A204.1 (cell line): ENCODE results near the gene ATP4B.
"Not testable (repeated sequence)": the region's sequence is repeated elsewhere in the genome, so short reads cannot be mapped to it uniquely, and the experiment has no call there.

Source experiments
- FAIRE-seq: peaks from 2 replicates; lab custom pipeline; 2012; peaks lifted over from hg19 to GRCh38; lab: Jason Lieb, UNC

Gene ATP4B

DNA sequence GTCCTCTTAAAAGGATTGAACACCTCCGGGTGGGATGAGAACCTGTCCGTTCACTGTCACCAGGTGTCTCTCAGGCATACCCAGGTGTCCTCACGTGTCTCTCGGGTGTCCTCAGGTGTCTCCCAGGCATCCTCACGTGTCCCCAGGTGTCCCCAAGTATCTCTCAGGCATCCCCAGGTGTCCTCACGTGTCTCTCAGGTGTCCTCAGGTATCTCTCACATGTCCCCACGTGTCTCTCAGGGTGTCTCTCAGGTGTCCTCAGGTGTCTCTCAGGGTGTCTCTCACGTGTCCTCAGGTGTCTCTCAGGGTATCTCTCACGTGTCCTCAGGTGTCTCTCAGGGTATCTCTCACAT lies 33.8 kb downstream of the ATP4B start:
- FAIRE-seq: no peak

DNA sequence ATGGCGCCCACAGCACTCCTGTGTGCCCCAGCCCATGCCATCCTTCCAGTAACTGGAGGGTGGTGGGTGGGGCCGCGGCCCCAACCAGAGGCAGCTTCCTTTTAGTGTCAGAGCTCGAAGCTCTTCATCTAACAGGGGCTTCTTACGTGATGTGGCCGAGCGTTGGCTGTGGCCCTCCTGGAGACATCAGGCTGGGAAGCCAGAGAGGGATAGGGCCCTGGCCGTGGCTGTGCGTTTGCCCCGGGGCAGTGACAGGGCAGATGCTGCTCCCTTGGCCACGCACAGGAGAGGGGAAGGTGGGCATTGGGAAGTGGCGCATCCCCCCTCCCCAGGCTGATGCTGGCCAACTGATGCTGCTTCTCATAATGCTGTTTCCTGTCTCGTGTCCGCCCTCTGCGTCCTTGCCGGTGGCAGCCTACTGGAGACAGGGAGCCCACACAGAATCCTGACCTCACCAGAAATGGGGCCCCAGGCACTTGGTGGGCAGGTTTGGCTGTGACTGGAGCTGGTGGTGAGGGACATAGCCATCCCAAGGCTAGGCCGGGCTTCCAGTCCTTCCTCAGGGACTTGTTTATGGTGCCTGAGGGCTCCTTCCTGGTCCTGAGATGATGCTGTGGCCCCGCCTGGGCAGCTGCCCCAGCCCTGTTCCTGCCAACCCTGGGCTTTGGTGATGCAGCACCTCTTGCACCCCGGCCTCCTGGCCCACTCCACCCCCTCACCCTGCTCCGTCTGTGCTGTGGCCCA lies 34.3 kb downstream of the ATP4B start:
- no peak for FAIRE-seq

DNA sequence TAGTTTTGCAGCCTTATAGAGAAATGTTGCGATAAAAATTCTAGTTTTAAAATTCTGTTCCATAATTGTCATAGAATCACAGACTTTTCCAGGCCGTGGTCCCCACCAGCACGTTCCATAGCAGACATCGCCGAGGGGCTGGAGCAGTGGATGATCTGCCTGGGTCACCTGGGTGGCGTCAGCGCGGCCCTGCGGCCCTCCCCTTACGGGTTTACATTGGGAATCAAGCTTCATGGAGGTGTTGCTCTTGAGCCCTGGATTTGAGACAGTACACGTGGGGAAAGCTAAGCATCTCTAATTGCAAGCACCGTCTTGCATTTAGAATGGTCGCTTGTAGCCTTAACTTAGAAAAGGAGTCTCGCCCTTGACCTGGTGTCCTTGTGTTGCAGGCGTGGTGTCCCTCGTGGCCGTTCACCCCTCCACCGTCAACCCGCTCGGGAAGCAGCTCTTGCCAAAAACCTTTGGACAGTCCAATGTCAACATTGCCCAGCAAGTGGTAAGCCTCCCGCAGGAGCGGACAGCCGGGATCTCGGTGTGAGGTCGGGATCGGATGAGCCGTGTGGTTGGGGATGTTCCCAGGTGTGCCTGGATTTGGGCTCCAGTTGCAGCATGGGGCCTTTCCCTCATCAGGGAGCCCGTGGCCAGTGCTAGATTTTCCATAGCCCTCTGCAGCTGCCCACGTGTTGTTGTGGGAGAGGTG lies 35.1 kb downstream of the ATP4B start:
- no peak for FAIRE-seq

DNA sequence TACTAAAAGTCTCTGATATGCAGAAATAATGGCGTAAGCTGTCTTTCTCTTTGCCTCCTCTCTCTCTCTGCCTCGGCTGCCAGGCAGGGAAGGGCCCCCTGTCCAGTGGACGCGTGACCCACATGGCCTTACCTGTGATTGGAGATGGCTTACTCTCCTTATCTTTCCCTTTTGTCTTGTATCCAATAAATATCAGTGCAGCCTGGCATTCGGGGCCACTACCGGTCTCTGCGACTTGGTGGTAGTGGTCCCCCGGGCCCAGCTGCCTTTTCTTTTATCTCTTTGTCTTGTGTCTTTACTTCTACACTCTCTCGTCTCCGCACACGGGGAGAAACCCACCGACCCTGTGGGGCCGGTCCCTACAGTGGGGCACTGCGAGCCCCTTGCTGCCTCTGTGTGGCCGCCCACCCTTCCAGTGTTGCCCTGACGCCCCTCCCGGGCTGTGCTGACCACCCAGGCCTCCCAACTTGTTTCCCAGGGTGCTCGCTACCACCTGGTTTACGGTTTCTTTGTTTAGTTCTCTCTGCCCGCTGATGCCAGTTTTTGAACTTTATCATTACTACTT lies 35.9 kb downstream of the ATP4B start:
- not testable (repeated sequence) for FAIRE-seq

DNA sequence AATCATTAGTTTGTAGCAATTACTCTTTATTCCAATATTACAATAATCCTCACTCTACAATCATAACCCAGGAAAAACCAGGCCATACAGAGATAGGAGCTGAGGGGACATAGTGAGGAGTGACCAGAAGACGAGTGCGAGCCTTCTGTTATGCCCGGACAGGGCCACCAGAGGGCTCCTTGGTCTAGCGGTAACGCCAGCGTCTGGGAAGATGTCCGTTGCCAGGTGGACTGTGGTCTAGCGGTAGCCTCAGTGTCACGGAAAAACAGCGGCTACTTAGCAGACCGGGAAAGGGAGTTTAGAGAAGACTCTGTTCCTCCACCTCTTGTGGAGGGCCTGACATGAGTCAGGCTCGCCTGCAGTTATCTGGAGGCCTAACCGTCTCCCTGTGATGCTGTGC lies 36.5 kb downstream of the ATP4B start:
- not testable (repeated sequence) for FAIRE-seq

DNA sequence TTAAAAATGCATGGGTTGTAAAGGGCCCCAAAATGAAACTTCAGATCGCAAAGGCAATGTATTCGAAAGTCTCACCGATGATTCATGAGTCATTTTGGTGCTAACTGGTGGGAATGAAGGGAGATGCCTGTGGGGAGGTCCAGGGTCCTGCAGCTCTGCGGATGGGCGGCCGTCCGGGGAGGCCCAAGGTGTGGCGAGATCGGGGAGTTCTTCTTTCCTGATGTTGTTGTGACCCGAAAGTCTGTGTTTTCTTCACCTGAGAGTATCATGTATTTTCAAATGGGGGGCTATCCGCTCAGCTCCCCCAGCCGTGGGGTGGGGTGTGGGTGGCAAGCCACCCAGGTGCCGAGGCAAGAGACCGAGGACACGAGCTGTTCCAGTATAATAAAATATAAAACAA lies 37.0 kb downstream of the ATP4B start:
- no peak for FAIRE-seq

DNA sequence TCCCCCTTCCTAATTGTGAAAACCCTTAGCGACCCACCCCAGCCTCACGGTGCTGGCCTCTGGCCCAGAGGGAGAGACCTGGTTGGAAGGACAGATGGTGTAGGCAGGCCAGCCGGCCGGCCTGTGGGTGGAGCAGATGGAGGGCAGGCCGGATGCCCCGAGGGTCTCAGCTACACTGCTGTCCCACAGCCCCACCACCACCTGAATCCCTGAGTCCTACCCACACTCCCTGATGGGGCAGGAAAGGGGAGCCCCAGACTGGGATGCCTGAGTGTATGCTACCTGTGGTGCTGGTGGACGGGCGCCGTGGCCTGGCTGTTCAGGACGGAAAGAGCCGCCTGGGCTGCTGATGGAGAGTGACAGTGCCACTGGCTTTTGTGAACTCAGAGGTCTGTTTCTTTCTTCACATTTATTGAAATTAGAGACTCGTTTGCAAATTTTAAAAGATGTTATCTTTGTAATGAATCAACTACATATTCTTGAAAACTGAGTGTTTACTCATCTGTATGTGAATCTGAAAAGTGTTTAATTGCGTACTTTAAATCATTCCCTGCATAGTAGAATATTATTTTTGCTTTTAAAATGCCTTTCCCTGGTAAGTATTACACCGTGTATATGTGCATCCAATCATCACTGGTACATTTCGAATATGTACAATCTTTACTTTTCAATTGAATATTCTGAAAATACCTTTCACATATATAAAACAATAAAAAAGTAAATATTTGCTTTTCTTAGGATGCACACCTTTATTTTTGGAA lies 37.8 kb downstream of the ATP4B start:
- FAIRE-seq: no peak

DNA sequence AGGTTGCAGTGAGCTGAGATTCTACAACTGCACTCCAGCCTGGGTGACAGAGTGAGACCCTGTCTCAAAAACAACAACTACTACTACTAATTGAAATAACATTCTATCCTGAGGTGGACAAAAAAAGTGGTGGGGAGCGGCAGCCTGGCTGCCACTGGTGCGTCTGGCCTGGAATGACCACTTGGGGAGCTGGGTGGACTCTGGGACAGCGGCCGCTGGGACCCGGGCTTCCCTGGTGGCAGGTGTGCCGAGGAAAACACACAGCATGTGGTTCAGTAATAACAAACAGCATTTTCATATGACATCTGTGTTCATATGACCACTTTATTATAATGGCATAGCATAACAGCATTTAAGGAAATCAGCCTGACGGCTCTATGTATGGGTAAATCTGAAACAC lies 39.5 kb downstream of the ATP4B start:
- FAIRE-seq: no peak

DNA sequence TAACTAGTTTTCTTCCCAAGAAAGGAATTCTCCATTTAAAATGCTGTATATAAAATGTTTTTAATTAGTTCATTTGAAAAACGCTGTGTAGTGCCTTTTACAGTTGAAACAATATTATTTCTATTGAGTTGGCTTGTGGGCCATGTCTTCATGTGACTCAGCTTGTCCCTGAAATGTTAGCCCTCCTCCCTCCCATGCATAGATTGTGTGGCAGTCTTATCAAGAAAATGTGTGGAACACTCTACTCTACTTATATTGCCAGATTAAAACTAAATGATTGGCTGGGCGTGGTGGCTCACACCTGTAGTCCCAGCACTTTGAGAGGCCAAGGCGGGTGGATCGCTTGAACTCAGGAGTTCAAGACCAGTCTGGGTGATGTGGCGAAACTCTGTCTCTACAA lies 40.0 kb downstream of the ATP4B start:
- FAIRE-seq: no peak

DNA sequence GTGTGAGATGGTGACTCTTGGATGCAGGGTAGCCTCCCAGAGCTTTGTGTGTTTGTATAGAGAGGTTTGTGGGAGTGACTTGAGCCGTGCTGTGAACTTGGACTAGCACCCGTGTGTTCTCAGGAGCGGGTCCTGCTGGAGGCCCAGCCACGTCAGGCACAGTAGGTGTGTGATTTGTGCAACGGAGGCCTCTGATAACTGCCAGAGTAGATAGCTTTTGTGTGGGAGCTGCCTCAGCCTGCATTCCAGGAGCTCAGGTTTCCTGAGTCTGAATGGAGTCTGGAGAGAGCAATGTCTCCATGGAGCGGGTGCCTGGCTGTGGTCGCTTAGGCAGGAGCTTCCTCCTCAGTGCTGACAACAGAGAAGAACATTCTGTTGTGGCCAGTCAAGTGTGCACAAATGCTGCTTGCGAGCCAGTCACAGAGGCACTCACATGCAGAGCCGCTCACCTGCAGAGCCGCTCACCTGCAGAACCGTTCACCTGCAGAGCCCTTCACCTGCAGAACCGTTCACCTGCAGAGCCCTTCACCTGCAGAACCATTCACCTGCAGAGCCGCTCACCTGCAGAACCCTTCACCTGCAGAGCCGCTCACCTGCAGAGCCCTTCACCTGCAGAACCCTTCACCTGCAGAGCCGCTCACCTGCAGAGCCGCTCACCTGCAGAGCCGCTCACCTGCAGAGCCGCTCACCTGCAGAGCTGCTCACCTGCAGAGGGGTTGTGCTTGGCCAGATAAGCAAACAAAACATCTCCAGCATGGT lies 40.8 kb downstream of the ATP4B start:
- FAIRE-seq: no peak

DNA sequence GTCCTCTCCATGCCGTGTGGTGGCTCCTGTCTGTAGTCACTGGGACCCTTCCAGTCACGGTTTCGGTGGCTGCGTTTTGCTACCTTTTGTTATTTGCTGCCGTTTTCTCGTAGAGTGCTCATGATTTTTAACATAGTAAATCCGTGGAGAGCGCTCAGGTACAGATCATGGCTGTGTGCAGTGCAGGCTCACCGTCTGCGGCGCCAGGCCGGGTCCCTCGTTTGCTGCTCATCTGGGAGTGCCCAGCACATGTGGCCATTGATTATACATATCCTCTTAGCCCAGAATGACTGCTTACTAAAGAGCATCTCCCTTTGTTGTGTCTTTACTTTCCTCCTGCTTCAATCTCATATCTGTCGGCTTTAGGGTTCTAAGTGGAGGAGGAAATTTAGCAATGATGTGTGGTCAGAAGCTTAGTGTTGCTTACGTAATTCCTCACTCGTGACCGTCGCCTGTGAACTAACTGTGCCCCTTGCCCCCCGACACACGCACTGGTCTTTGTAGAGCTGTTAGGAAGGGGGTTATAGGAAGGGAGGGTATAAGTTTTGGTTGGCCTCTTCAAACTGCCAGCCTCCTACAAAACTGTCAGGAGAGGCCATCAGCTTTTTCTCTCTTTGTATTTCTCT lies 41.6 kb downstream of the ATP4B start:
- no peak for FAIRE-seq

DNA sequence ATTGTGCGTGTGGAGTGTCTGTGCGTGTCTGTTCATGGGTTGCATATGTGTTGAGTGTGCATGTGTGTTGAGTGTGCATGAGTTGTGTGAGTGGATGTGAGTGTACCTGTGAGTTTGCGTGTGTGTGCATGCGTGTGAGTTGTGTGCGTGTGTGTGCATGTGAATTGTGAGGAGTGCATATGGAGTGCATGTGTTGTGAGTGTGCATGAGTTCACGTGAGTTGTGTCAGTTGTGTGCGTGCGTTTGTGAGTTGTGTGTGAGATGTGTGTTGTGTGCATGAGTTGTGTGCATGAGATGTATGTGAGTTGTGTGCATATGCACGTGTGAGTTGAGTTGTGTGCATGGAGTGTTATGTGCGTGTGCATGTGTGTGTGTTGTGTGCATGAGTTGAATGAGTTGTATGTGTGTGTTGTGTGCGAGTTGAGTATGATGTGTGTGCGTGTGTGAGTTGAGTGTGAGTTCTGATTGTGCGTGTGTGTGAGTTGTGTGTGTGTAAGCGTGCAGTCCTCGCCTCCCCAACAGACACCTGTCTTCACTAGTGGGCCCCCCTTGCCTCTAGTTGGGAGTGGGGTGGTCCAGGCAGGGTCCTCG lies 44.1 kb downstream of the ATP4B start:
- no peak for FAIRE-seq

DNA sequence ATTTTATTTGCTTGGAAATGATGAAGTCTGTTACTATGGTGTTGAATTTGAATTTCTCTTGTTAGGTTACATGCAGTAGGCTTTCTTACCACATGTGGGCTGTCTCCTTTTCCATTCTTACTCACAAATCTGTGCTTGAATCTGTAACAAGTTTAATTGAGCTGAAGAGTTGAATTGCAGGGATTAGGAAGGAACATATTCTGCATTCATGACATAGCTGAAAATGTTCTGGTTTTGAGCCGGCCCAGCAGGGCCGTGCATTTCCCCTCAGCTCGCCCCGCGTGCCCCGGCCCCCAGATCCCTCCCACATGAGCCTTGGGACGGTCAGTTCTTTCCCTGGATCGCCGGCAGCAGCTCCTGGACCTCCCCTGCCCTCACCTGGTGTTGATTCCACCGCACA lies 45.4 kb downstream of the ATP4B start:
- no peak for FAIRE-seq

DNA sequence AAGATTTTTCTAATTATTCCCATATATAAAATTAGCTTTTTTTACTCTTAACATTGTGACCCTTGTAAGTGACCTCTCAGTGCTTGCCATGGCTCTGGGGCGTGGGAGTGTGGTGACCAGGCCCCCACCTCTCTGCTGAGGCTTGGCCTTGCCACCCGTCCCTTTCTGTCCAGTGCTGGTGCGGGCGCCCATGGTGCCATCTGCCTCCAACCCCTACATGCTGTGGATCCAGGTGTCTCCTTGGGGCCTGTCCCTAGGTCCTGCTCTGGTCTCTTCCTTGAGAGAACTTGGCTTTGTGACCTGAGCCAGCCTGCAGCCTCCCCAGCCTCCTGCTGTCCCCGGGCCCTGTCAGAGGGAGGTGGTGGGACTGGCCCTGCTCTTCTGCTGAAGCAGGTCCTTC lies 46.0 kb downstream of the ATP4B start:
- FAIRE-seq: no peak

DNA sequence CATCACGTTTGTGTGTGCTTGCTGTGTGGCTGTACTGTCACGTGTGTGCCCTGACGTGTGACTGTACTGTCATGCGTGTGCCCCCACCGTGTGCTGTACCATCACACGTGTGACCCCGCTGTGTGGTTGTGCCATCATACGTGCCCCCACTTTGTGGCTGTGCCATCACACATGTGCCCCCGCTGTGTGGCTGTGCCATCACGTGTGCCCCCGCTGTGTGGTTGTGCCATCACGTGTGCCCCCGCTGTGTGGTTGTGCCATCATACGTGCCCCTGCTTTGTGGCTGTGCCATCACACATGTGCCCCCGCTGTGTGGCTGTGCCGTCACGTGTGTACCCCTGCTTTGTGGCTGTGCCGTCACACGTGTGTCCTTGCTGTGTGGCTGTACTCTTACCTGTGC lies 47.7 kb downstream of the ATP4B start:
- FAIRE-seq: no peak

DNA sequence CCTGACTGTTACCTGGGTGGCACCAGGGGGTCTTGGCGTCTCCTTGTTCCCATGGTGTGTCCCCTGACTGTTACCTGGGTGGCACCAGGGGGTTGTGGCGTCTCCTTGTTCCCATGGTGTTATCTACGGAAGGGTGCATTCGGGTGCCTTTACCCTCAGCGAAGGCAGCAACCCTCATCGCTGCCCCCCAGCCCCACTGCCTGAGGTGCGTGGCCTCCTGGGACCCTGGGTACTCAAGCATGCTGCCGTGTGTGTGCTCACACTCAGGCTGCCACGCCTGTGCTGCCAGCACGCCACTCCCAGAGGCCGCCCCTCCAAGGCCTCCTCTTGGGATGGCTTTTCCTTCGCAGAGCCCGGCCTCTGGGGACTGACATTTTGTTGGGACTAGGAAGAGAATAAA lies 48.4 kb downstream of the ATP4B start:
- no peak for FAIRE-seq

DNA sequence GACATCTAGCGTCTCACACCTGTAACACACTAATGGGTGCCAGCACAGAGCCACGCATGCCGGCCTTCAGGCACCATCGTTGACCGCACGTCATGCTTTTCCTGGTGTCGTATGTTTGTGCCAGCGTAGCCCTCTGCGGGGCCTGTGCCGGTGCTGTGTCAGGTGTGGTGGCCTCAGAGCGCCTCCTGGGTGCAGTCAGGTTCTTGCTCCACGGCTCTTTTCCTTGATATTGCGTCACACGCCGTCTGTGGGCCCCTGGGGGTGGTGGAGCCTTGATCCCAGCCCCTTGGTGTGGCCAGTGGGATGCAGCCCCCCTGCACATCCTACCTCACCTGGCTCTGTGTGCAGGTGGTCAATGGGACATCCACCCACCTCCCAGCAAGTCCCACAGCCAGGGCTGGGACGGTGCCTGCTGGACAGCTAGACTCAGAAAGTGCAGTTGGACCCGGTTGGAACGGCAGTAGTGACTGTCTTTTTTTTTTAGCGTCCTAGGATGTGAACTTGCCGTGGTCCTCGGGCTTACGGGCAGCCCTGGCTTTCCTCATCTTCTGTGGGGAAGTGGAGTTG lies 48.9 kb downstream of the ATP4B start:
- no peak for FAIRE-seq

DNA sequence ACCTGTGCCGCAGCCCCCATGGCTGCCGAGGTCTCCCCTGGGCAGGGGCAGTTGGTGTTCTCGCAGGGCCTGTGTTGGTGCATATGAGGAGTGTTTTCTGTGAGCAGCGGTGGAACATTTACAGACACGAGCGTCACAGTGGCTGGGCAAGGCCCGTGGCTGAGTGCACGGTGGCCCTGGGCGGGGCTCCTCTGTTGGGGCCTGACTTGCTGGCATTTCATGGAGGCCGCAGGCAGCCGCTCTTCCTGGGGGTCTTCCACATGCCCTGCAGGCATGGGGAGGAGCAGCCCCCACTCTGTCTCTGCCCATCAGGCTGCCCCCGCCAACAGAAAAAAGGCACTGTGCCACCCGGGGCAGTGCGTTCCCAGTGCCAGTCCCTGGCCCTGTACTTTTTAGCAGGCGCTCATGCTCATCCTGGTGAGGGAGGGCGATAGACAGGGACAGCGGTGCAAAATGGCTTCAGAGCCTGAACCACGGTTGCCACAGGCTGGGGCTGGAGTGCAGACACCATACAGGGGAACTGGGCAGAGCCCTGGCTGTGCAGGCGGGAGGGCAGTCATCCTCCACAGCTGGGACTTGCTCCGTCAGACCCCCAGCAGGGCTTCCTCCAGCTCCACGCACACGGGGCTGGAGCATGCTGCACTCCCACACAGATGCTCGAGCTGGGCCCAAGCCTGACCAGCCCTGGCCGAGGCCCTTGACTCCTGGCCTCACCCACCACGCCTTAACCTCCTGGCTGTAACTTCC lies 49.9 kb downstream of the ATP4B start:
- FAIRE-seq: no peak

DNA sequence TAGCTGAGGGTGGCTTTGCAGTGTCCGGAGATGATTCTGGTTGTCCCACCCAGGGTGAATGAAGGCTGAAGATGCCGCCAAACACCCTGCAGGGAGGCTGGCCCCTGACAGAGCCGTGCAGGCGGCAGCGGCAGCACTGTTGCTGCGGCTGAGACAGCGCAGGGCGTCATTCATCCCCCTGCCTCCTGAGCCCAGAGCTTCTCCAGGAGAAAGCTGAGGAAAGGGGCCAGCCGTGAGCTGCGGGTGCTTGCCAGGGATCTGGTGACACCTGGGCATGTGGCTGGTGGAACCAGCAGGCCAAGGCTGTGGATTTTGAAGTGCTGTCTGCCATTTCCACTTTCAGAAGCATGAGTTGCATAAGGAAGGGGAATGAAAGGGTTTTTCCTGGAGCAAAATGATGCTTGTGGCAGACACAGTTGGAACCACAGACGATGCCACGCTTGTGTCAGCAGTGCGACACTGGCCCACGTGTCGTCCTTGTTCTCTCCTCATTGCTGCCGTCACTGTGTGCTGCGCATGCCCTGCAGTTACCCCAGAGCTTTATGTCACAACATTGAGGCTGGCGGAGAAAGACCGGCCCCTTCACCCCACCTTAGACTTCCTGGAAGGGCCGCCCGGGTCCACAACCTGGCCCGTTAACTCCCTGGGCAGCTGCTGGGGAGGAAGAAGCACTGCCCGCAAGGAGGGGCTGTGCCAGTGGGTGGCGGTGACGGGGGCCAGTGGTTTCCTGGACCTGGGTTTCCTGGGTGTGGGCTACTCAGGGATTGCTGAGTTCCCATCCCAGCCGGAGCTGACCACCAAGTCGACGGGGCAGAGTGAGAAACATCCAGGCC lies 50.7 kb downstream of the ATP4B start:
- no peak for FAIRE-seq
